ENCODE results near the gene SKAP1. TPM values are rescaled to one million over a fixed set of nuclear protein-coding genes. Genes with fewer than 3 reads are reported as not detected.

Gene SKAP1
- total RNA-seq, 1 donor from 2014 or later = 0.69 TPM

DNA sequence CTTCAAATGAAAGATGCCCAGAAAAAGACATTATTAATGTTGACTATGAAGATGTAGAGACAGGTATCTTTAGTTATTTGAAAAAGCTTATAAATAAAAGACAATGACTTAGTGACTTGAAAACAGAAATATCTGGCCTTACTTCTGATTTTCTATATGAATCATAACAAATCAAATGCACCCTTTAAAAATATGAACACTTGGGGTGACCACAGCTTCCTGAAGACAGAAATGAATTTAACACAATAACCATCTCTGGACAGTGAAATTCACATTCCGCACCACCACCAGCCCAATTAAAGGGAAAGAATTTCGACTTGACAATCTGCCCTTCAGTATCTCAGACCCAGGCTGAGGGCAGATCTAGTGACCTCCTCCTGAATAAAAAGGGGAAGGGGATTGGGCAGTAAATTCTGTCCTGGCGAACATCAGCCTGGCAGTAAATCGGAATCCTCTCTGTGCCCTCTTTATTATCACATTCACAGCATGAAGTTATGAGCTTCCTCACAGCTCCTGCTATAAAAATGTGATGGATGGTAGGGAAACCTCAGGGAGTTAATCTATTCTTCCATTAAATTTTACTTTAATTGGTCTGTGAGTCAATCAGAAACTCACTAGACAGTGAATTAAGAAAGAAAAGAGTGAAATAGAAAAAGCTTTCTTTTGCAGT lies 190.9 kb downstream of the SKAP1 start:
- Mint-ChIP-seq H3K9me3 (ENCODE audit: low read depth) (peaks cover 4% of the 10 kb centered on the region), H3K27me3 (peaks cover 12% of the 10 kb centered on the region), H3K27ac (no peak overlapping the region), H3K4me3 (ENCODE audit: low read depth) (no peak overlapping the region), H3K4me1 (ENCODE audit: low read depth) (peaks cover 26% of the 10 kb centered on the region), H3K36me3 (ENCODE audit: insufficient read depth) (no peaks in the 10 kb centered on the region)
- DNase-seq (ENCODE audit: low spot score, unreplicated experiment) = no peak
- TF ChIP-seq, protein P1, sequence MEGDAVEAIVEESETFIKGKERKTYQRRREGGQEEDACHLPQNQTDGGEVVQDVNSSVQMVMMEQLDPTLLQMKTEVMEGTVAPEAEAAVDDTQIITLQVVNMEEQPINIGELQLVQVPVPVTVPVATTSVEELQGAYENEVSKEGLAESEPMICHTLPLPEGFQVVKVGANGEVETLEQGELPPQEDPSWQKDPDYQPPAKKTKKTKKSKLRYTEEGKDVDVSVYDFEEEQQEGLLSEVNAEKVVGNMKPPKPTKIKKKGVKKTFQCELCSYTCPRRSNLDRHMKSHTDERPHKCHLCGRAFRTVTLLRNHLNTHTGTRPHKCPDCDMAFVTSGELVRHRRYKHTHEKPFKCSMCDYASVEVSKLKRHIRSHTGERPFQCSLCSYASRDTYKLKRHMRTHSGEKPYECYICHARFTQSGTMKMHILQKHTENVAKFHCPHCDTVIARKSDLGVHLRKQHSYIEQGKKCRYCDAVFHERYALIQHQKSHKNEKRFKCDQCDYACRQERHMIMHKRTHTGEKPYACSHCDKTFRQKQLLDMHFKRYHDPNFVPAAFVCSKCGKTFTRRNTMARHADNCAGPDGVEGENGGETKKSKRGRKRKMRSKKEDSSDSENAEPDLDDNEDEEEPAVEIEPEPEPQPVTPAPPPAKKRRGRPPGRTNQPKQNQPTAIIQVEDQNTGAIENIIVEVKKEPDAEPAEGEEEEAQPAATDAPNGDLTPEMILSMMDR (IDR thresholded peaks at IDR 0.05; ENCODE audit: unreplicated experiment) = no peak

DNA sequence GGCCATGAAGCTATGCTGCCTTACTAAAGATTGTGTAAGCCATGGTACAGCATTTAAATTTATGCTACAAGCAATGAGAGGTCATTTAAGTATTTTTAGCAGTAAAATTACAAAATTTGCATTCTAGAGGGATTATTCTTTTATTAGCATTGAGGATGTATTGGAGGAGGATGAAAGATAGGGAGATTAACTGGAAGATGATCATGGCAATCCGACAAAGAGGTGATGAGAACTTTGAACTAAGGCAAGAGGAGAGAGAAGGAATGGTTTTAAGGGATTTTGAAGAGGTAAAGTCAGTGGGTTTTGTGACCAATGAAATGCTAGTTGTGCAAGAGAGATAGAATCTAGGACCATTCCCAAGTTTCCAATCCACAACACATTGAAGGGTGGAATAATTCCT lies 192.6 kb downstream of the SKAP1 start:
- Mint-ChIP-seq H3K27ac (no peak overlapping the region), H3K36me3 (ENCODE audit: insufficient read depth) (no peaks in the 10 kb centered on the region), H3K27me3 (peaks cover 12% of the 10 kb centered on the region), H3K4me3 (ENCODE audit: low read depth) (no peak overlapping the region), H3K9me3 (ENCODE audit: low read depth) (peaks cover 4% of the 10 kb centered on the region), H3K4me1 (ENCODE audit: low read depth) (peaks cover 30% of the 10 kb centered on the region)
- TF ChIP-seq, protein P1 (IDR thresholded peaks at IDR 0.05; ENCODE audit: unreplicated experiment) = no peak
- no peak for DNase-seq (ENCODE audit: low spot score, unreplicated experiment)

DNA sequence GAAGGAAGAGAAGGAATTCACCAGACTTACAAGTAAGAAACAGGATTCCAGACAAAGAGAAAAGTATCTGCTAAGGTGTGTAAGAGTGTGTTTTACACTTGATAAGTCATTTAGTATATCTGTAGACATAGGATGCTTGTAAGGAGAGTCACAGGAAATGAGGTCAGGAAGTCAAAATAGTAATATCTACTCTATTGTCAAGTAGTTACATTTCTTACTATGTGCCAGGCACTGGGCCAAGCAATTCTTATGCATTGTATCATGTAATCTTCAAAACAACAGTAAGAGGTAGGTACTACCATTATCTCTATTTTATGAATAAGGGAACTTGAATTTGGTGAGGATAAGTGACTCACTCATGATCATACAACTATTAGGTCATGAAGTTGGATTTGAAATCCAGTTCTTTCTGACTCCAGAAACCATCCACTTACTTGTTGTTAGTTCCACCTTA lies 193.3 kb downstream of the SKAP1 start:
- no peak overlapping the region for H3K4me3 Mint-ChIP-seq (ENCODE audit: low read depth)
- H3K27ac Mint-ChIP-seq = no peak overlapping the region
- no peak for DNase-seq (ENCODE audit: low spot score, unreplicated experiment)
- H3K36me3 Mint-ChIP-seq (ENCODE audit: insufficient read depth) = no peaks in the 10 kb centered on the region
- peaks cover 16% of the 10 kb centered on the region for H3K27me3 Mint-ChIP-seq
- H3K4me1 Mint-ChIP-seq (ENCODE audit: low read depth) = peaks cover 34% of the 10 kb centered on the region
- peaks cover 4% of the 10 kb centered on the region for H3K9me3 Mint-ChIP-seq (ENCODE audit: low read depth)
- TF ChIP-seq, protein P1 (IDR thresholded peaks at IDR 0.05; ENCODE audit: unreplicated experiment) = no peak

DNA sequence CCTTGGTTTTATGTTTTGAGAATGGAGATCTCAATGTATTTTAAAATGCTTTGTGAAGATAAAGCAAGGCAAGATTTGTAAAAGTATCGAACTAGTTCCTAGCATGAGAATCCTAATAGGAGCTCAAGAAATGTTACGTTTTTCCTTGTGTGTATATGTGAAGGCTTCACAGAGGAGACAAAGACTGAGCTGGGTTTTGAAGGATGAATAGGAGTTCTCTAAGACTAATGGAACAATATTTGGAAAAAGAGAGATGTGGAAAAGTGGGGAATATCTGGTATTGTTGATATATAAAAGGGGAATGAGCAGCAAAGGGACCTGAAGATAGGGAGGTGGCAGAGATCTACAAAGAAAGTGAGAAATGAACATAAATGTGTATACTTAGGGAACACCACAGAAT lies 195.1 kb downstream of the SKAP1 start:
- TF ChIP-seq, protein P1 (IDR thresholded peaks at IDR 0.05; ENCODE audit: unreplicated experiment) = no peak
- Mint-ChIP-seq H3K4me1 (ENCODE audit: low read depth) (peaks cover 24% of the 10 kb centered on the region), H3K27ac (no peak overlapping the region), H3K27me3 (peaks cover 26% of the 10 kb centered on the region), H3K36me3 (ENCODE audit: insufficient read depth) (no peaks in the 10 kb centered on the region), H3K9me3 (ENCODE audit: low read depth) (peaks cover 4% of the 10 kb centered on the region), H3K4me3 (ENCODE audit: low read depth) (no peak overlapping the region)
- no peak for DNase-seq (ENCODE audit: low spot score, unreplicated experiment)

DNA sequence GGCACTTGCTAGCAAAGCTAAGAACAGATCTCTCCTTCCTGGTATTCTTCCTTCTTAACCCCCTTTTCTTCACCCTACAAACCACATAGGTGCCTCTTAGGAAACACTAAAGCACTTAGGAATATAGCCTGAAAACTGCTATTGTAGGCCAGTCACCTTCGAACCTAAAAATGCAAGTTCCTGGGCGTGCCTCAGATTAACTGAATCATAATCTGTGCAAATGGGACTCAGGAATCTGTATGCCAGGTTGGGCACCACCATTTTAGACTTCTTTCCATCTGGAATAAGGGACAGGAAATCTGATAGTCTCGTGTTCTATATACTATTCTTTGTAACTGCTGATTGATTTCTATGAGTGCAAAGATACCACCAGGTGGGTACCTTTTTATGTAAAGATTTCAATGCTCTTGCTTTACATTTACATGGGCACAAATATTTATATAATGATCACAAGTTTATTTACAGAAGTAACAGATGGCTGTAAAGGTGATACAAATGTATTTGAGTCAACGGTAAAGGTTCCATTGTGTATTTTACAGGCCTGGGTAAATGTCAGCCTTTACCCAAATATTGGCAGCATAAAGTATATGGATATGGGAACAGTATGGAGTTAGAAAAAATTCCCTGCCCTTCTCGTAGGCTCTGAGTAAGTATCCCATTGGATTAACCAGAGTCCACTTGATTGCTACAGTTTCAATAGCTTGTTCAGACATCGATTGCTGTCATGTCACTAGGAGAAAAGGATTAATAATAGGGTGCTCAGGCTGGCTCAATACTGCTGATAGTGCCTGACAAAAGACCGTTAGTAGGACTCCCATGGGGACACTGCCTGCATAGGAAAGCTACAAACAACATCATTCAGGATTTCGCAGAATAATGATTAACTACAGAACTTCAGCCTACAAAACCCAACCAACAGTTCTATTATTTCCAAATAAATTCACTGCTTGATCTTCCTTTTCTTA lies 197.7 kb downstream of the SKAP1 start:
- H3K4me3 Mint-ChIP-seq (ENCODE audit: low read depth) = no peak overlapping the region
- H3K4me1 Mint-ChIP-seq (ENCODE audit: low read depth) = peaks cover 19% of the 10 kb centered on the region
- peaks cover 26% of the 10 kb centered on the region for H3K27me3 Mint-ChIP-seq
- H3K27ac Mint-ChIP-seq = no peak overlapping the region
- no peak for DNase-seq (ENCODE audit: low spot score, unreplicated experiment)
- H3K36me3 Mint-ChIP-seq (ENCODE audit: insufficient read depth) = no peaks in the 10 kb centered on the region
- TF ChIP-seq, protein P1 (IDR thresholded peaks at IDR 0.05; ENCODE audit: unreplicated experiment) = no peak
- no peaks in the 10 kb centered on the region for H3K9me3 Mint-ChIP-seq (ENCODE audit: low read depth)

Measured in progenitor cell of endocrine pancreas (in vitro differentiated cells).